Sigmoid colon (tissue), 7 donors: Measurements from ENCODE around the gene NOL4L. TPM values are rescaled to one million over a fixed set of nuclear protein-coding genes. Genes with fewer than 3 reads are reported as not detected.
A peak's percentile ranks its signal among the peaks of the same experiment; 100 is the strongest.

Experiments used
- DNase-seq: peaks from one replicate; pipeline ENCODE4 v3.0.0-alpha.2; 2019
- H3K27ac ChIP-seq, 4 donors: fragments of 200-600 bp; sonication (generic); one replicate each; pipeline ENCODE4 v1.5.1; 2016 to 2019; ENCODE audit warnings: mild to moderate bottlenecking in 1 of 4
- H3K27me3 ChIP-seq, 3 donors: fragments of 200-600 bp; sonication (generic); one replicate each; pipeline ENCODE4 v1.5.1; 2019; ENCODE audit warnings: mild to moderate bottlenecking in 1 of 3
- H3K36me3 ChIP-seq, 4 donors: fragments of 200-600 bp; sonication (generic); one replicate each; pipeline ENCODE4 v1.5.1; 2016 to 2019
- H3K4me1 ChIP-seq, 4 donors: fragments of 200-600 bp; sonication (generic); one replicate each; pipeline ENCODE4 v1.5.1; 2017 to 2019
- H3K4me3 ChIP-seq, 4 donors: fragments of 200-600 bp; sonication (generic); one replicate each; pipeline ENCODE4 v1.5.1; 2017 to 2019; ENCODE audit warnings: mild to moderate bottlenecking in 2 of 4, moderate library complexity in 1 of 4
- H3K9me3 ChIP-seq, 4 donors: fragments of 200-600 bp in 3 of 4; sonication (generic) in 3 of 4; one replicate each; pipeline versions ENCODE4 v1.5.1 to v1.6.1; 2013 to 2019
- CTCF ChIP-seq, 4 experiments: fragments of 450-650 bp in 3 of 4; fragments of 200-600 bp in 1 of 4; IDR thresholded peaks; one replicate each; pipeline ENCODE4 v1.5.1; 2016 to 2019; ENCODE audit warnings: antibody characterized with exemption in 4 of 4, mild to moderate bottlenecking in 3 of 4, moderate library complexity in 2 of 4
- EP300 ChIP-seq, 4 donors: sonication (generic); formaldehyde crosslinking; IDR thresholded peaks; one replicate each; pipeline ENCODE4 v1.6.1; 2017; ENCODE audit warnings: antibody characterized with exemption in 4 of 4
- POLR2A ChIP-seq, 2 donors: fragments of 450-650 bp; IDR thresholded peaks; one replicate each; pipeline ENCODE4 v1.6.1; 2016; ENCODE audit warnings: antibody characterized with exemption in 2 of 2, mild to moderate bottlenecking in 2 of 2, moderate library complexity in 2 of 2
- POLR2AphosphoS5 ChIP-seq, 4 donors: sonication (generic); formaldehyde crosslinking; IDR thresholded peaks; one replicate each; pipeline ENCODE4 v1.6.1; 2017; ENCODE audit warnings: antibody characterized with exemption in 4 of 4
- WGBS, 2 donors: extraction: QIAGEN DNeasy Blood & Tissue Kit; methylation state at CpG; one replicate each; pipeline ENCODE4 v1.1.7; 2013; 5-methylcytosine and 5-hydroxymethylcytosine counted together
- intact Hi-C: fragments of 100-400 bp; cut with DNase I; formaldehyde crosslinking; loops from one replicate; pipeline ENCODE4 v1.15.1; 2023
- polyA plus RNA-seq, 3 donors: library from polyadenylated mRNA; stranded (reverse); fragments of 200-250 nt; gene quantifications; one replicate each; pipeline ENCODE4 v1.2.3, GENCODE V29; 2013
- total RNA-seq, 4 donors: library from RNA; depleted of rRNA; stranded (reverse); fragments of >200 nt; gene quantifications; one replicate each; pipeline ENCODE4 v1.1.0, GENCODE V29; 2016
- donor health status: healthy with polysubstance abuse.
- donor health status: Bipolar disorder and iron deficiency.
- donor health status: healthy.

NOL4L gene
- total and polyA plus RNA-seq, 7 donors, result 9.2 to 34.7 (median 16.8) TPM

- no peak for TF ChIP-seq POLR2AphosphoS5 (IDR thresholded peaks at IDR 0.05)
- no peak for TF ChIP-seq EP300 (IDR thresholded peaks at IDR 0.05)
- TF ChIP-seq POLR2A (IDR thresholded peaks at IDR 0.05), result no peak
- TF ChIP-seq CTCF (IDR thresholded peaks at IDR 0.05), result no peak
- intact Hi-C loops, result no loop called here
- Histone ChIP-seq H3K4me3 (no peak overlapping the region), H3K27me3 (no peaks in the 10 kb centered on the region), H3K36me3 (no peaks in the 10 kb centered on the region), H3K27ac (no peak overlapping the region), H3K4me1 (peaks cover 0 to 23% (median 18%) of the 10 kb centered on the region in 4 donors), H3K9me3 (no peaks in the 10 kb centered on the region)
- WGBS, 2 donors, result 84 to 92% methylated on average over 11 of the region's 11 CpGs
- DNase-seq, result no peak
Observed at GRCh38 chr20:32519381-32519730, 65.8 kb downstream of the NOL4L start.

- TF ChIP-seq POLR2A (IDR thresholded peaks at IDR 0.05) (no peak), EP300 (IDR thresholded peaks at IDR 0.05) (no peak)
- Histone ChIP-seq H3K9me3 (no peaks in the 10 kb centered on the region), H3K27me3 (no peaks in the 10 kb centered on the region), H3K36me3 (no peaks in the 10 kb centered on the region), H3K27ac (no peak overlapping the region), H3K4me1 (peaks cover 0 to 19% (median 17%) of the 10 kb centered on the region in 4 donors), H3K4me3 (no peak overlapping the region)
- 70 to 79% methylated on average over 14 of the region's 14 CpGs for WGBS, 2 donors
- intact Hi-C loops, result no loop called here
- DNase-seq, result no peak
Observed at GRCh38 chr20:32518593-32519380, 66.3 kb downstream of the NOL4L start.

- no peaks in the 10 kb centered on the region for H3K9me3 ChIP-seq
- peak overlapping the region in 1 of 4 donors; percentile 35 for H3K27ac ChIP-seq
- no peak overlapping the region for H3K4me3 ChIP-seq
- WGBS, 2 donors, result 88 to 89% methylated on average over 15 of the region's 15 CpGs
- H3K36me3 ChIP-seq, result no peaks in the 10 kb centered on the region
- DNase-seq, result no peak
- TF ChIP-seq CTCF (IDR thresholded peaks at IDR 0.05) (no peak), POLR2AphosphoS5 (IDR thresholded peaks at IDR 0.05) (no peak), EP300 (IDR thresholded peaks at IDR 0.05) (no peak), POLR2A (IDR thresholded peaks at IDR 0.05) (no peak)
- H3K27me3 ChIP-seq, result no peaks in the 10 kb centered on the region
- intact Hi-C loops, result no loop called here
- peaks cover 0 to 19% (median 17%) of the 10 kb centered on the region in 4 donors for H3K4me1 ChIP-seq
Observed at GRCh38 chr20:32517914-32518592, 67.1 kb downstream of the NOL4L start.

GRCh38 chr20:32517518-32517873, 67.6 kb downstream of the NOL4L start:
- H3K36me3 ChIP-seq, result no peaks in the 10 kb centered on the region
- no peaks in the 10 kb centered on the region for H3K9me3 ChIP-seq
- TF ChIP-seq POLR2A (IDR thresholded peaks at IDR 0.05) (no peak), CTCF (IDR thresholded peaks at IDR 0.05) (no peak), POLR2AphosphoS5 (IDR thresholded peaks at IDR 0.05) (no peak), EP300 (IDR thresholded peaks at IDR 0.05) (no peak)
- no peak overlapping the region for H3K4me3 ChIP-seq
- peak overlapping the region in 2 of 4 donors; percentile 3 to 35 for H3K27ac ChIP-seq
- peaks cover 0 to 19% (median 17%) of the 10 kb centered on the region in 4 donors for H3K4me1 ChIP-seq
- intact Hi-C loops, result no loop called here
- WGBS, 2 donors, result 86% methylated on average over 6 of the region's 6 CpGs
- no peak for DNase-seq
- no peaks in the 10 kb centered on the region for H3K27me3 ChIP-seq
